ENCODE data around the gene MAP3K1. TPM values are rescaled to one million over a fixed set of nuclear protein-coding genes. Genes with fewer than 3 reads are reported as not detected.

MAP3K1 gene
- total RNA-seq, 4 donors from 2014 or later, result 4.2 to 6.8 (median 5.4) TPM

DNA sequence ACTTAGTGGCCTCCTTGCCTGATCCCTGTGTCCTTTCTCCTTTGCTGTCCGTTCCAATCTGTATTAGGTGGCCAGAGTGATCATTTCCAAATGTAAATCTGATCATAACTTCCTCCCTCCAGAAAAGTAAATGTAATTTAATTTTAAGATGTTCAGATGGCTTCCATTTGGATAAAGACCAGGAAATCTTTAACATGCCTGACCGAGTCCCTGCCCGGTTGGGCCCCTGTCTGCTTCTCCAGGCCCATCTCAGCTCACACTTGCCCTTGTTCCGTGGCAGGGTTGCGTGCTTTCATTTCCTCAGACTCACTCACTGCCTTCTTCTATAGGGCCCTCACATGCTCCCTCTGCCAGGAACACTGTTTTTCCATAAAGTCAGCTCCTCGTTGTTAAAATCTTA, 7.6 kb downstream of the MAP3K1 start:
- TF ChIP-seq, protein P1, sequence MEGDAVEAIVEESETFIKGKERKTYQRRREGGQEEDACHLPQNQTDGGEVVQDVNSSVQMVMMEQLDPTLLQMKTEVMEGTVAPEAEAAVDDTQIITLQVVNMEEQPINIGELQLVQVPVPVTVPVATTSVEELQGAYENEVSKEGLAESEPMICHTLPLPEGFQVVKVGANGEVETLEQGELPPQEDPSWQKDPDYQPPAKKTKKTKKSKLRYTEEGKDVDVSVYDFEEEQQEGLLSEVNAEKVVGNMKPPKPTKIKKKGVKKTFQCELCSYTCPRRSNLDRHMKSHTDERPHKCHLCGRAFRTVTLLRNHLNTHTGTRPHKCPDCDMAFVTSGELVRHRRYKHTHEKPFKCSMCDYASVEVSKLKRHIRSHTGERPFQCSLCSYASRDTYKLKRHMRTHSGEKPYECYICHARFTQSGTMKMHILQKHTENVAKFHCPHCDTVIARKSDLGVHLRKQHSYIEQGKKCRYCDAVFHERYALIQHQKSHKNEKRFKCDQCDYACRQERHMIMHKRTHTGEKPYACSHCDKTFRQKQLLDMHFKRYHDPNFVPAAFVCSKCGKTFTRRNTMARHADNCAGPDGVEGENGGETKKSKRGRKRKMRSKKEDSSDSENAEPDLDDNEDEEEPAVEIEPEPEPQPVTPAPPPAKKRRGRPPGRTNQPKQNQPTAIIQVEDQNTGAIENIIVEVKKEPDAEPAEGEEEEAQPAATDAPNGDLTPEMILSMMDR (IDR thresholded peaks at IDR 0.05 in 4 of 5, conservative IDR thresholded peaks at IDR 0.05 in 1 of 5), result no peak
- no peak for TF ChIP-seq POLR2A (IDR thresholded peaks at IDR 0.05)
- intact Hi-C loops (cut with DNase I; ENCODE audit: low total_unique reads), result no loop called here
- Histone ChIP-seq H3K27me3 (no peaks in the 10 kb centered on the region), H3K9me3 (no peaks in the 10 kb centered on the region), H3K27ac (no peak overlapping the region), H3K4me3 (no peak overlapping the region), H3K36me3 (no peaks in the 10 kb centered on the region), H3K4me1 (peaks cover 23 to 42% of the 10 kb centered on the region in 2 donors)
- no peak for ATAC-seq
- no peak for DNase-seq
- in situ Hi-C loops (cut with MboI; ENCODE audit: low sequenced_read_pairs in 4 of 4), result loop anchor here in 1 of 4 donors (10.0 kb wide), 1 partner anchor 548 kb away; no protein-coding TSS in a partner anchor

DNA sequence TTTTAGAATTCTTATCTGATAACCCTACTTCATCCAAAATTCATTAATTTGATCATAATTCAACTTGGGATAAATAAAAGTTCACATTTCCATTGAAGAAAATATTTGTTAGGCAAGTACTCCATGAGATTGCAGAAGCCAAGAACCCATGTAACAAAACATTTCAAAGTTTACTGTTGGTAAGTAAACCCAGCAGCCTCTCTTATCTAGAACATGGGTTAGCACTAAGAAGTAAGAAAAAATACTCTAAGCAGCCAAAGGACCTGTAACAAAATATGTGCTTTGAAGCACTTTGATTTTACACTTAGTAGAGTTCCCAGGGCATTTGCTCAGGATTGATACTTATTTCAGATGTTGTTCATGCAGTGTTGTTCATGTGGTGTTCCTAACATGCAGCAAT, 8.7 kb downstream of the MAP3K1 start:
- in situ Hi-C loops (cut with MboI; ENCODE audit: low sequenced_read_pairs in 4 of 4), result loop anchor here in 1 of 4 donors (10.0 kb wide), 1 partner anchor 549 kb away; no protein-coding TSS in a partner anchor
- Histone ChIP-seq H3K27ac (no peak overlapping the region), H3K4me3 (no peak overlapping the region), H3K9me3 (no peaks in the 10 kb centered on the region), H3K4me1 (peaks cover 19 to 34% of the 10 kb centered on the region in 2 donors), H3K36me3 (no peaks in the 10 kb centered on the region), H3K27me3 (no peaks in the 10 kb centered on the region)
- DNase-seq (no peak), ATAC-seq (no peak)
- TF ChIP-seq, protein P1 (IDR thresholded peaks at IDR 0.05 in 4 of 5, conservative IDR thresholded peaks at IDR 0.05 in 1 of 5), result no peak
- TF ChIP-seq POLR2A (IDR thresholded peaks at IDR 0.05), result no peak
- intact Hi-C loops (cut with DNase I; ENCODE audit: low total_unique reads), result no loop called here

DNA sequence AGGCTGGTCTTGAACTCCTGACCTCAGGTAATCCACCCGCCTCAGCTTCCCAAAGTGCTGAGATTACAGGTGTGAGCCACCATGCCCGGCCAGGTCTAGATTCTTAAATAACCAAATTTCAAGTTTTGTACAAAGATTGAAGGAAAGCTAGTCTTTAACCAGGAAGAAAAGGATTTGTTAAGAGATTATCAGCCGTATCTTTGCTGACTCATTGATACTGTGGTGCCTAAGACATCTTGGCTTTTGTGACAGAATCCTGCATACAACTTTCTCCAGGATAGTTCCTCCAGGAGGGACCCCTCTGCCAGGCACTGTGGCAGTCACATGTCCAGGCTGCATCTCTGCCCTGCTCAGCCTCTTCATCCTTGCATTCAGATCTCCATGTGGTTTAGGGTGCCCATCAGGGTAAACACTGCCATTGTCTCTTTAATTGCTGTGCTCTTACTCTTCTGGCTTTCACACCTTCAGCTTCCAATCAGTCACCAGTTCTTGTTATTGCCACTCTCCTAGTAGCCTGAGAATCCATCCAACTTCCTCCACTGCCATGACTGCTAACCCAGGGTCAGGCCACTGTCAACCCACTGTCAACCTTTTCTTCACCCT, 10.0 kb downstream of the MAP3K1 start:
- in situ Hi-C loops (cut with MboI; ENCODE audit: low sequenced_read_pairs in 4 of 4), result loop anchor here in 2 of 4 donors (10.0 to 25.0 kb wide), 2 partner anchors 551 to 888 kb away; no protein-coding TSS in a partner anchor
- intact Hi-C loops (cut with DNase I; ENCODE audit: low total_unique reads), result no loop called here
- Histone ChIP-seq H3K9me3 (no peaks in the 10 kb centered on the region), H3K27me3 (no peaks in the 10 kb centered on the region), H3K4me1 (peaks cover 21 to 32% of the 10 kb centered on the region in 2 donors), H3K4me3 (no peak overlapping the region), H3K27ac (no peak overlapping the region), H3K36me3 (no peaks in the 10 kb centered on the region)
- no peak for TF ChIP-seq POLR2A (IDR thresholded peaks at IDR 0.05)
- TF ChIP-seq, protein P1 (IDR thresholded peaks at IDR 0.05 in 4 of 5, conservative IDR thresholded peaks at IDR 0.05 in 1 of 5), result no peak
- no peak for DNase-seq
- no peak for ATAC-seq

DNA sequence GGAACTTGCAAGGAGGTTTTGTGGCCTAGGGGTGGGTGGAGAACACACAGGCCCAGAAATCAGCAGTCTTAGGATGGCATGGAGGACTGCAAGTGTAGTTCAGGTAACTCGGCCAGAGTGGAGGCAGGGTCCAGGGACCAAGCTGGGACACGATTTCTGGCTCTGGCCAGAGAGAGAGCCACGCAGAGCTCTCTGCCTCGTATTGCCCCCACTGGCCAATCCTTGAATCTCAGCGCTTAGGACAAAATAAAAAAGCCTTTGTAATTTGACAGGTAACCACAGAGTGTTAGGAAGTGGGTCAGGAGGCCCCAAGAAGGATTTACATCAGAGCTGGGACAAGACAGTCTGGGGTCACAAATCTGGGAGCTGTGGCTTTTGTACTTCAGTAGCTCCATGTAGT, 11.7 kb downstream of the MAP3K1 start:
- intact Hi-C loops (cut with DNase I; ENCODE audit: low total_unique reads), result no loop called here
- Histone ChIP-seq H3K36me3 (no peaks in the 10 kb centered on the region), H3K4me3 (no peak overlapping the region), H3K27me3 (no peaks in the 10 kb centered on the region), H3K9me3 (no peaks in the 10 kb centered on the region), H3K27ac (no peak overlapping the region), H3K4me1 (peaks cover 38 to 41% of the 10 kb centered on the region in 2 donors)
- no peak for DNase-seq
- ATAC-seq, result no peak
- TF ChIP-seq, protein P1 (IDR thresholded peaks at IDR 0.05 in 4 of 5, conservative IDR thresholded peaks at IDR 0.05 in 1 of 5), result peak in 1 of 5 experiments; percentile 19
- no peak for TF ChIP-seq POLR2A (IDR thresholded peaks at IDR 0.05)
- in situ Hi-C loops (cut with MboI; ENCODE audit: low sequenced_read_pairs in 4 of 4), result loop anchor here in 2 of 4 donors (10.0 to 25.0 kb wide), 2 partner anchors 552 to 890 kb away; no protein-coding TSS in a partner anchor
